Measurements from ENCODE around the gene CYP4F2.
"Not testable (repeated sequence)": the region's sequence is repeated elsewhere in the genome, so short reads cannot be mapped to it uniquely, and the experiment has no call there.

CYP4F2 gene

DNA sequence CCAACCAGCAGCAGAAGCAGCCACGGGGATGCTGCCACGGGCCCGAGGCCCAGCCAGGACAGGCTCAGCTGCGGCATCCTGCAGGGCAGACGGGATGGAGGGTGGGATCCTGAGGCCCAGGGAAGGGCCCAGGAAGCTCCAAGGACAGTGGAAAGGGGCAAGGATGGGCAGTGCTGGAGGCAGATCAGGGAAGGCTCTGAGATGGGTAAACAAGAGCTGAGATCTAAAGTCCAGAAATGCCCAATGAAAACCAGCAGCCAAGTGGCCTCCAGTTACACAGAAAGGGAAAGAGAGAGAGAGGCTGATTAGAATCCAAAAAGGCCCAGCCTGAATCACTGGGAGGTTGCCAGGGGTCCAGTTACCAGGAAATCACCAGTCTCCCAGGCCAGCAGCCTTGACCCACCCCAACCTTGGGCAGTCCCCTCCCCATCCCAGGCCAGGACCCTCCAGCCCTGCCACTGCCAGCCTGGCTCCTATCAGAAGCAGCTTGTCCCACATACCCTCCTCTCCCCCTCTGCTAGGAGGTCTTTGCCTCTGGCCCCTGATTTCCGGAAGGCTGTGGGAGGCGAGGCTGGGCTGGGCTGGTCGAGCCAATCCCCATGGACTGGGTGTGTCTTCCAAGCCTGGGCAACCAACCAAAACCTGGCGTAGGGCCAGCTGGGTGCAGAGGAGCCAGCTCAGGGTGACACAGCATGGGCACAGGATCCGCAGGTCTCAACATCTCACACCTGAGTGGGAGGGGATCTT, 36.6 kb upstream of the CYP4F2 start, which contains the start of gene CYP4F11:
Gene CYP4F11, minus strand, starts transcription at position 198 of the 747 bp plus-strand sequence. Its CDS starts 121 bp downstream, at position 77.
- TF ChIP-seq, protein P1, sequence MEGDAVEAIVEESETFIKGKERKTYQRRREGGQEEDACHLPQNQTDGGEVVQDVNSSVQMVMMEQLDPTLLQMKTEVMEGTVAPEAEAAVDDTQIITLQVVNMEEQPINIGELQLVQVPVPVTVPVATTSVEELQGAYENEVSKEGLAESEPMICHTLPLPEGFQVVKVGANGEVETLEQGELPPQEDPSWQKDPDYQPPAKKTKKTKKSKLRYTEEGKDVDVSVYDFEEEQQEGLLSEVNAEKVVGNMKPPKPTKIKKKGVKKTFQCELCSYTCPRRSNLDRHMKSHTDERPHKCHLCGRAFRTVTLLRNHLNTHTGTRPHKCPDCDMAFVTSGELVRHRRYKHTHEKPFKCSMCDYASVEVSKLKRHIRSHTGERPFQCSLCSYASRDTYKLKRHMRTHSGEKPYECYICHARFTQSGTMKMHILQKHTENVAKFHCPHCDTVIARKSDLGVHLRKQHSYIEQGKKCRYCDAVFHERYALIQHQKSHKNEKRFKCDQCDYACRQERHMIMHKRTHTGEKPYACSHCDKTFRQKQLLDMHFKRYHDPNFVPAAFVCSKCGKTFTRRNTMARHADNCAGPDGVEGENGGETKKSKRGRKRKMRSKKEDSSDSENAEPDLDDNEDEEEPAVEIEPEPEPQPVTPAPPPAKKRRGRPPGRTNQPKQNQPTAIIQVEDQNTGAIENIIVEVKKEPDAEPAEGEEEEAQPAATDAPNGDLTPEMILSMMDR (IDR thresholded peaks at IDR 0.05; ENCODE audit: insufficient read depth, missing control alignments), result no peak
- DNase-seq (ENCODE audit: insufficient read length, low spot score) (no peak), FAIRE-seq (no peak)

DNA sequence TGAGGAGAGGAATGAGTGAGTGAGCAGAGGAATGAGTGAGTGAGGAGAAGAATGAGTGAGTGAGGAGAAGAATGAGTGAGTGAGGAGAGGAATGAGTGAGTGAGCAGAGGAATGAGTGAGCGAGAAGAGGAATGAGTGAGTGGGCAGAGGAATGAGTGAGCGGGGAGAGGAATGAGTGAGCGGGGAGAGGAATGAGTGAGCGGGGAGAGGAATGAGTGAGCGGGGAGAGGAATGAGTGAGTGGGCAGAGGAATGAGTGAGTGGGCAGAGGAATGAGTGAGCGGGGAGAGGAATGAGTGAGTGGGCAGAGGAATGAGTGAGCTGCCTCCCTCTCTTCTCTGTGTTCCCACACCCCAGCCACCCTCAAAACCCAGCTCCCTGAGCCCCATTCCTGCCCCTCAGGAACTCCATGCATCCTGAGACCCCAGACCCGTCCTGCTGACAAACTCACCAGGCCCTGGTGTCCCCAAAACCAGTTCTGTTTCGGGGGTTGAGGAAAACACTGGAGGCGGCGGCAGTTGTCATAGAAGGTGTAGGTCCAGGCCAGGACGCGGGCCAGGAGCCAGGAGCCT, 36.0 kb upstream of the CYP4F2 start:
- not testable (repeated sequence) for FAIRE-seq

DNA sequence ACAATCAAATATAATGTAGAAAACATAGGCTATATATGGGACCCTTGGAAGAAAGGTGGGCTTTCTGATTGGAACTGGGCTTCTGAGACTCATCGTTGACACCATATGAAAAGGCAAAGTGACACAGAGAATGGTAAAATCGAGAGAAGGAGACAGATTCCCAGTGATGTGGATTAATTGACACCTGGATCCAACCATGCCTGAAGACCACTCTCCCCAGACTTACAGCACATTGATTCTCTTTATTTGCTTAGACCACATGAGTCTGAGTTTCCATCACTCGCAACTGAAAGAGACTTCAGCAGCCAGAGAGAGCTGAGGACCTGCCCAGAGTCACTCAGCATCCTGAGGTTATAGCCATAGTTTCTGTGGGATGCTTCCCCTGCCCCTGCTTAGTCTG, 30.4 kb upstream of the CYP4F2 start:
- DNase-seq (ENCODE audit: insufficient read length, low spot score), result no peak
- TF ChIP-seq, protein P1 (IDR thresholded peaks at IDR 0.05; ENCODE audit: insufficient read depth, missing control alignments), result no peak
- FAIRE-seq, result no peak

More for the DNA sequence above, 36.0 kb upstream of the CYP4F2 start:
- not testable (repeated sequence) for DNase-seq (ENCODE audit: insufficient read length, low spot score)

DNA sequence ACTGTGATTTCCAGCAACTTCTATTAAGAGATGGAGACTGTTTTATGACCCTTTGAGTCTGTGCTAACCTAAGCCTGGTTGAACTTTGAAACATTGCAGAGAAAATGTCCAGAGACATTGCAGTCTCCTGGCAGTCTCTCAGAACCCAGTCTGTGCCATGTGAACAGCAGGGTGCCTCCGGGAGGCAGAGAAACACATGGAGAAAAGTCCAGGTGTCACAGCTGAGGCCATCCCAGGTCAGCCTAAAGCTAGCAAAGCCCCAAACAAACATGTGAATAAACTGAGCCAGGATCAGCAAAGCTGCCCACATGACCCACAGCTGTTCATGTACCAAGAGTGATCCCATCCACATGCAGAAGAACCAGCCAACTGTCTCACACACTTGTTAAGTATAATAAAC, 28.6 kb upstream of the CYP4F2 start:
- DNase-seq (ENCODE audit: insufficient read length, low spot score) (no peak), FAIRE-seq (no peak)
- TF ChIP-seq, protein P1 (IDR thresholded peaks at IDR 0.05; ENCODE audit: insufficient read depth, missing control alignments), result no peak

DNA sequence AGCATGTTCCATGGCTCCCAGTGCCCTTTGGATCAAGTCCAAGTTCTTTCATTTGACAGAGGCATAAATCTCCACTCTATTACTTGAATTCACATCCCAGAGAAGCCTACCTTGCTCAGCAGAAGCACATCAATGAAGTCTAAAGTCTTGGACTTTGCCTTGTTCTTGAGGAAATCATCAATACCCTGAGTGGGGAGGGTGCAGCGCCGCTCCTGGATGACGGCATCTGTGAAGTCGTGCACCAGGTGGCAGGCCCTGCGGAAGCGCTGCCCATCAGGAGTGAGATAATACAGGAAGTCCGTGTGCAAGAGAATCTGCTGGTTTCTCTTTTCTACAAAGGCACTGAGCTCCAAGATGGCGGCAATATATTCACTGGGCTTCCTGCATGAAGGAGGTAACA, 25.8 kb upstream of the CYP4F2 start:
- TF ChIP-seq, protein P1 (IDR thresholded peaks at IDR 0.05; ENCODE audit: insufficient read depth, missing control alignments), result no peak
- FAIRE-seq, result no peak
- no peak for DNase-seq (ENCODE audit: insufficient read length, low spot score)

DNA sequence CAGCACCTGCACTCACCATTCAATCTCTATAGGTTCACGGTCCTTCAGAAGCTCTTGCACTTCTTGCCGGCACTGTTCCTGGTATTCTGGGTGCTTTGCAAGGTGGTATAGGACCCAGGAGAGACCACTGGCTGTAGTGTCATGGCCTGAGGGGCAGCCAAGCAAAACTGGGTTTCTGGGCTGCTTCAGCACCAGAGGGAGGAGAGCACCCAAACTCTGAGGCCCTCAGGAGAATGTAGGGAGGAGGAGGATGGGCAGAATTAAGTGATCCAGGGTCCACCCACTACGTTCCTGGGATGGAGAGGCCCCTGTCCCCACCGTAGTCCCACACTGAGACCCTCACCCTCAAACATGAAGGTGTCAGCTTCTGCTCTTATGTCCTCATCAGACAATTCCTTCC, 24.1 kb upstream of the CYP4F2 start:
- TF ChIP-seq, protein P1 (IDR thresholded peaks at IDR 0.05; ENCODE audit: insufficient read depth, missing control alignments), result no peak
- DNase-seq (ENCODE audit: insufficient read length, low spot score), result no peak
- FAIRE-seq, result no peak

DNA sequence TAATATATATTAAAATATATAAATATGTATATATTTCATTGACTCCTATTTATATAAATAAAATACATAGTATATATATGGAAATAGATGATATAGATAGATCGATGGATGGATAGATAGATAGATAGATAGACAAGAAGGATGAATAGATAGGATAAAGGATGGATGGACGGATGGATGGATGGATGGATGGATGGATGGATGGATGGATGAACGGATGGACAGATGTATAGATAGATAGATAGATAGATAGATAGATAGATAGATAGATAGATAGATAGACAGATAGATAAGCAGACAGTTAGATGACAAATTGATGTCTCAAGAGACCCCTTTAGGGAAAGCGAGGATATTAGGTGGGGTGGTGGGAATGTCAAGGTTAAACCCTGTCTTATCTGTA, 21.4 kb upstream of the CYP4F2 start:
- TF ChIP-seq, protein P1 (IDR thresholded peaks at IDR 0.05; ENCODE audit: insufficient read depth, missing control alignments), result no peak

More for the DNA sequence above, 21.4 kb upstream of the CYP4F2 start:
- FAIRE-seq (no peak), DNase-seq (ENCODE audit: insufficient read length, low spot score) (no peak)
